MM.1S (cell line): ENCODE data around the gene DRAM2.

Experiments
- DNase-seq: peaks from one replicate; pipeline ENCODE4 v3.0.0-alpha.2; 2015
- H2AFZ ChIP-seq: fragments of 300-600 bp; sonication (generic); 2 replicates; pipeline ENCODE4 v1.6.0; 2016; ENCODE audit warnings: antibody characterized with exemption, low read length
- H3F3A ChIP-seq: fragments of 300-600 bp; sonication (generic); 2 replicates; pipeline ENCODE4 v1.6.1; 2016; ENCODE audit warnings: mild to moderate bottlenecking, antibody characterized with exemption, low read length, moderate library complexity, mixed read lengths; ENCODE audit not compliant: insufficient read depth
- H3K27ac ChIP-seq: fragments of 300-600 bp; sonication (generic); 2 replicates; pipeline ENCODE4 v1.5.1; 2016; ENCODE audit warnings: mild to moderate bottlenecking, low read length
- H3K27me3 ChIP-seq: fragments of 300-600 bp; sonication (generic); replicated peaks from 2 replicates; pipeline ENCODE4 v1.6.0; 2016; ENCODE audit warnings: low read length; ENCODE audit not compliant: insufficient read depth
- H3K36me3 ChIP-seq: fragments of 300-600 bp; sonication (generic); replicated peaks from 2 replicates; pipeline ENCODE4 v1.6.1; 2016; ENCODE audit warnings: mild to moderate bottlenecking, low read length, mixed read lengths; ENCODE audit not compliant: insufficient read depth
- H3K4me1 ChIP-seq: fragments of 300-600 bp; sonication (generic); 2 replicates; pipeline ENCODE4 v1.6.1; 2016; ENCODE audit warnings: low read length, mixed read lengths
- H3K4me2 ChIP-seq: fragments of 300-600 bp; sonication (generic); 2 replicates; pipeline ENCODE4 v1.6.0; 2016; ENCODE audit warnings: low read depth, low read length
- H3K4me3 ChIP-seq: fragments of 300-600 bp; sonication (generic); 2 replicates; pipeline ENCODE4 v1.5.1; 2016; ENCODE audit warnings: low read length, mixed read lengths
- H3K79me2 ChIP-seq: fragments of 300-600 bp; sonication (generic); 2 replicates; pipeline ENCODE4 v1.6.1; 2016; ENCODE audit warnings: mixed run types, low read length, mixed read lengths
- H3K9ac ChIP-seq: fragments of 300-600 bp; sonication (generic); 2 replicates; pipeline ENCODE4 v1.6.1; 2016; ENCODE audit warnings: low read length, mixed read lengths
- H3K9me2 ChIP-seq: fragments of 300-600 bp; sonication (generic); replicated peaks from 2 replicates; pipeline ENCODE4 v1.6.1; 2016; ENCODE audit warnings: mild to moderate bottlenecking, low read length, mixed read lengths; ENCODE audit not compliant: insufficient read depth
- H3K9me3 ChIP-seq: fragments of 300-600 bp; sonication (generic); replicated peaks from 2 replicates; pipeline ENCODE4 v1.6.1; 2016; ENCODE audit warnings: mild to moderate bottlenecking, low read length, mixed read lengths; ENCODE audit not compliant: insufficient read depth
- H4K20me1 ChIP-seq: fragments of 300-600 bp; sonication (generic); 2 replicates; pipeline ENCODE4 v1.6.1; 2016; ENCODE audit warnings: mild to moderate bottlenecking, low read length, moderate library complexity, mixed read lengths; ENCODE audit not compliant: insufficient read depth
- CTCF ChIP-seq: fragments of 300-600 bp; sonication (generic); IDR thresholded peaks from 2 replicates; pipeline ENCODE4 v1.5.1; 2016; ENCODE audit warnings: antibody characterized with exemption, low read length, mixed read lengths
- EZH2 ChIP-seq: fragments of 300-600 bp; sonication (generic); optimal IDR thresholded peaks from 2 replicates; pipeline ENCODE3; 2017; ENCODE audit warnings: low read depth, mild to moderate bottlenecking, antibody characterized with exemption, low read length, mixed read lengths
- EZH2phosphoT487 ChIP-seq: fragments of 300-600 bp; sonication (generic); IDR thresholded peaks from 2 replicates; pipeline ENCODE4 v1.6.1; 2018; ENCODE audit warnings: antibody characterized with exemption, low read length

Gene DRAM2

GRCh38 chr1:111151838-111152237, 11.9 kb upstream of the DRAM2 start:
- Histone ChIP-seq H3K9me3 (no peaks in the 10 kb centered on the region), H4K20me1 (no peaks in the 10 kb centered on the region), H3K27ac (no peak overlapping the region), H3K4me3 (no peak overlapping the region), H3K4me2 (no peak overlapping the region), H3F3A (no peaks in the 10 kb centered on the region), H2AFZ (no peak overlapping the region), H3K9ac (no peak overlapping the region), H3K4me1 (no peaks in the 10 kb centered on the region), H3K27me3 (no peaks in the 10 kb centered on the region), H3K36me3 (no peaks in the 10 kb centered on the region), H3K9me2 (no peaks in the 10 kb centered on the region), H3K79me2 (peaks cover 23% of the 10 kb centered on the region)
- no peak for TF ChIP-seq CTCF
- no peak for TF ChIP-seq EZH2
- no peak for TF ChIP-seq EZH2phosphoT487
- no peak for DNase-seq

GRCh38 chr1:111148376-111148881, 8.5 kb upstream of the DRAM2 start:
- no peak overlapping the region for H3K4me3 ChIP-seq
- H3K9me3 ChIP-seq: no peaks in the 10 kb centered on the region
- H3K27ac ChIP-seq: no peak overlapping the region
- TF ChIP-seq EZH2phosphoT487 (no peak), EZH2 (no peak), CTCF (no peak)
- H3K79me2 ChIP-seq: peaks cover 33% of the 10 kb centered on the region
- H3K9ac ChIP-seq: no peak overlapping the region
- DNase-seq: no peak
- no peaks in the 10 kb centered on the region for H3K27me3 ChIP-seq
- H2AFZ ChIP-seq: no peak overlapping the region
- H3K4me2 ChIP-seq: no peak overlapping the region
- H3K4me1 ChIP-seq: no peaks in the 10 kb centered on the region
- no peaks in the 10 kb centered on the region for H3K36me3 ChIP-seq
- no peaks in the 10 kb centered on the region for H3K9me2 ChIP-seq
- no peaks in the 10 kb centered on the region for H4K20me1 ChIP-seq
- no peaks in the 10 kb centered on the region for H3F3A ChIP-seq

GRCh38 chr1:111147948-111148347, 8.1 kb upstream of the DRAM2 start:
- Histone ChIP-seq H3K36me3 (no peaks in the 10 kb centered on the region), H3K4me2 (no peak overlapping the region), H3K27me3 (no peaks in the 10 kb centered on the region), H3K79me2 (peaks cover 35% of the 10 kb centered on the region), H3K9ac (no peak overlapping the region), H2AFZ (no peak overlapping the region), H3K4me3 (no peak overlapping the region), H3K9me2 (no peaks in the 10 kb centered on the region), H3K4me1 (no peaks in the 10 kb centered on the region), H3F3A (no peaks in the 10 kb centered on the region), H3K27ac (no peak overlapping the region), H3K9me3 (no peaks in the 10 kb centered on the region), H4K20me1 (no peaks in the 10 kb centered on the region)
- no peak for DNase-seq
- TF ChIP-seq CTCF: no peak
- TF ChIP-seq EZH2: no peak
- TF ChIP-seq EZH2phosphoT487: no peak
